22Rv1 (cell line): Measurements from ENCODE around the gene DDTL.
"Not testable (repeated sequence)": the region's sequence is repeated elsewhere in the genome, so short reads cannot be mapped to it uniquely, and the experiment has no call there.

Experiments used
- H3K27ac ChIP-seq: fragments of 450-650 bp; 2 replicates; pipeline ENCODE4 v1.5.1; 2017
- ZFX ChIP-seq: fragments of 450-650 bp; IDR thresholded peaks from 2 replicates; pipeline ENCODE4 v1.6.1; 2017; ENCODE audit warnings: antibody characterized with exemption, borderline replicate concordance
- TF ChIP-seq, protein P1 (sequence below): fragments of 450-650 bp; IDR thresholded peaks from 2 replicates; pipeline ENCODE4 v1.5.1; 2017; ENCODE audit warnings: mild to moderate bottlenecking

The DDTL gene

DNA sequence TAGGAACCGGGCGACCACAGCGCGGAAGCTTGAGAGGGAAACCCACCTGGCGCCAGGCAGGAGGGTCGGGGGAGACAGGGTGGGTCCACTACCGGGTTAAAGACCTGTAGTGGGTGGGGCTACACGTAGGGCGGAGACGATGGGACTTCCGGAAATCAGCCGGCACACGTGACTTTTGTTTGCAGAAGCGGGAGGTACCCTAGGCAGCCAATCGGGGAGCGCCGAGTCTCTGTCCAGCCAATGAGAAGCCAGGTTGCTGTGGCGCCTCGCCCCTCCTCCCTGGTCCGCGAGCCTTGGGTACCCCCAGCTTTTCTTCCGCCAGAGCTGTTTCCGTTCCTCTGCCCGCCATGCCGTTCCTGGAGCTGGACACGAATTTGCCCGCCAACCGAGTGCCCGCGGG is at the start of gene DDTL:
TSS of gene DDTL (plus strand) at position 321 of the 400 bp plus-strand sequence. CDS start at position 348, 27 bp downstream.
- H3K27ac ChIP-seq = not testable (repeated sequence)

DNA sequence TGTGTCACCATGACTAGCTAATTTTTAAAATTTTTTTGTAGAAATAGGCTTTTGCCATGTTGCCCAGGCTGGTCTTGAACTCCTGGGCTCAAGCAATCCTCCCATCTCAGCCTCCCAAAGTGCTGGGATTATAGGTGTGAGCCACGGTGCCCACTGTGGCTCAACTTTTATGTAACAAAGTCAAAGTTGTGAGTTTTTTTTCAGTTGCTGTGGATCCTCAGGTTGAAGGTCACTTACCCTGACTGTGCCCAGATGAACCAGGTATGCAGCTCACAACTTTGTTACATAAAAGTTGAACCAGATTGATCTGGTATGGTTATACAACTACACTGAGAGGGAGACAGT is 46.4 kb upstream of the DDTL start:
- not testable (repeated sequence) for H3K27ac ChIP-seq

DNA sequence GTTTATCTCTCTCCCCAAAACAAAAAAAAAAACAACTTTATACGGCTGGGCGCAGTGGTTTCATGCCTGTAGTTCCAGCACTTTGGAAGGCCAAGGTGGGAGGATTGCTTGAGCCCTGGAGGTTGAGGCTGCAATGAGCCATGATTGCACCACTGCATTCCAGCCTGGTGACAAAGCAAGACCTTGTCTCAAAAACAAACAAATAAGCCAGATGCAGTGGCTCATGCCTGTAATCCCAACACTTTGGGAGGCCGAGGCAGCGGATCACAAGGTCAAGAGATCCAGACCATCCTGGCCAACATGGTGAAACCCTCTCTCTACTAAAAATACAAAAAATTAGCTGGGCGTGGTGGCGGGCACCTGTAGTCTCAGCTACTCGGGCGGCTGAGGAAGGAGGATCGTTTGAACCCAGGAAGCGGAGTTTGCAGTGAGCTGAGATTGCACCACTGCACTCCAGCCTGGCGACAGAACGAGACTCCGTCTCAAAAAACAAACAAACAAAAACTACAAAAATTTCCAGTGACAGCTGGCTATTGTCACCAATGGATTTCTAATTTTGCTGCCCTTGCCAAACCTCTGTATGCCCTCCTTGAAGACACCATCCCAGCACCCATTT is 45.0 kb upstream of the DDTL start:
- H3K27ac ChIP-seq = peak overlapping the region; percentile 13; the same call in 1 of the 2 replicates

DNA sequence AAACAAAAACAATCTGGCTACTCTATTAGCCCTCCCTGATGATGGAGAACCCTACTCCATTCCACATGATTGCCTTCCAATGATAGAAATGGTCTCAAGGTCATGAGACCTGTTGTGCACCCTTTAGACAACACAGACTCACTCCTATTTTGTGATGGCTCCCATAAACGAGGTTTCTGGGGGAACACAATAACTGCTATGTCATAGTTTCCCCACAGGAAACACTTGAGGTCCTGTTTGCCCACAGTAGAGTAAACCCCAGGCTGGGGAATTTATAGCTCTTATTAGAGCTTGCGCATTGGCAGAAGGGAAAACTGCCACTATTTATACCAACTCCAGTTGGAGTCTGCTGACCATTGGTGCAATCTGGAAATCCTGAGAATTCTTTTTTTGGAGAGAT is 43.8 kb upstream of the DDTL start:
- 0 out of 2 replicates have a peak overlapping the region, but pooled peaks have one; percentile 13 for H3K27ac ChIP-seq
- TF ChIP-seq, protein P1, sequence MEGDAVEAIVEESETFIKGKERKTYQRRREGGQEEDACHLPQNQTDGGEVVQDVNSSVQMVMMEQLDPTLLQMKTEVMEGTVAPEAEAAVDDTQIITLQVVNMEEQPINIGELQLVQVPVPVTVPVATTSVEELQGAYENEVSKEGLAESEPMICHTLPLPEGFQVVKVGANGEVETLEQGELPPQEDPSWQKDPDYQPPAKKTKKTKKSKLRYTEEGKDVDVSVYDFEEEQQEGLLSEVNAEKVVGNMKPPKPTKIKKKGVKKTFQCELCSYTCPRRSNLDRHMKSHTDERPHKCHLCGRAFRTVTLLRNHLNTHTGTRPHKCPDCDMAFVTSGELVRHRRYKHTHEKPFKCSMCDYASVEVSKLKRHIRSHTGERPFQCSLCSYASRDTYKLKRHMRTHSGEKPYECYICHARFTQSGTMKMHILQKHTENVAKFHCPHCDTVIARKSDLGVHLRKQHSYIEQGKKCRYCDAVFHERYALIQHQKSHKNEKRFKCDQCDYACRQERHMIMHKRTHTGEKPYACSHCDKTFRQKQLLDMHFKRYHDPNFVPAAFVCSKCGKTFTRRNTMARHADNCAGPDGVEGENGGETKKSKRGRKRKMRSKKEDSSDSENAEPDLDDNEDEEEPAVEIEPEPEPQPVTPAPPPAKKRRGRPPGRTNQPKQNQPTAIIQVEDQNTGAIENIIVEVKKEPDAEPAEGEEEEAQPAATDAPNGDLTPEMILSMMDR = no peak
- no peak for TF ChIP-seq ZFX

DNA sequence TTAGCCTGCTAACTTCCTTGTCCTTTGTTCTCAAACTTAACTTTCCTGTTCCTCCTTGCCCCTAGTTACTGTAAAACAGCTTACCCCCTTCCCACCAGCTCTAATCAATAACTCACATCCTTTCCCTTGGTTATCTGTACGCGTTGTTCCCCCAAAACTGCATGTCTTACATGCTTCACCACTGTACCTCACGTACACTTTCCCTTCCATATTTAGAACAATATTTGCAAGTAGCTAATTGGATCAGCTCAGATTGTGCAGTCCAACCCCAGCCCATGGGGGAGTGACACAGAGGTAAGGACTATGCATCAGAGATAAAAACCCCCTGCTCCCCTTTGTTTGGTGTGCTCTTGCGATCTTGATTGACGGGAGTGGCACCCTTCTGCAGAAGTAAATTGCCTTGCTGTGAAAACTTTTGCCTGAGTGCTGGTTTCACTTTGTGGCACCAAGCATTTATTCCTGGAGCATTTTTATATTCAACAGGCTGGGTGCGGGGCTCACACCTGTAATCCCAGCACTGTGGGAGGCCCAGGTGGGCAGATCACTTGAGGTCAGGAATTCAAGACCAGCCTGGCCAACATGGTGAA is 41.6 kb upstream of the DDTL start:
- TF ChIP-seq ZFX = no peak
- TF ChIP-seq, protein P1 = no peak
- H3K27ac ChIP-seq = no peak overlapping the region

DNA sequence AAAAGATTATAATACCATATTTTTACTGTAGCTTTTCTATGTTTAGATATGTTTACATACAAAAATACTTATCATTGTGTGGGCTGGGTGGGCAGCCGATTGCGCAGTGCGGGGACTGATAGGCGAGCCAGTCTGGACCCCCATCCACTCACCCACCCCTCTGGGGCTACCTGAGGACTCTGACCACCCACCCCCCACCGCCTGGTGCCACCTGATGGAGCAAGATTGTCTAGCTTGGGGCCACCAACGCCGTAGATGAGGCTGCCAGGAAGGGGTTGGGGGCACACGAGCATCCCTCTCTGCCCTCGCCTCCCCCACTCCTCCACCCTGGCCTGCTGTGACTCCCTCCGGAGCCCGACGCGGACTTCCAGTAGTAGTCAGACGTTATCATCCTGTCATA is 40.1 kb upstream of the DDTL start:
- TF ChIP-seq, protein P1 = no peak
- TF ChIP-seq ZFX = no peak
- no peak overlapping the region for H3K27ac ChIP-seq

DNA sequence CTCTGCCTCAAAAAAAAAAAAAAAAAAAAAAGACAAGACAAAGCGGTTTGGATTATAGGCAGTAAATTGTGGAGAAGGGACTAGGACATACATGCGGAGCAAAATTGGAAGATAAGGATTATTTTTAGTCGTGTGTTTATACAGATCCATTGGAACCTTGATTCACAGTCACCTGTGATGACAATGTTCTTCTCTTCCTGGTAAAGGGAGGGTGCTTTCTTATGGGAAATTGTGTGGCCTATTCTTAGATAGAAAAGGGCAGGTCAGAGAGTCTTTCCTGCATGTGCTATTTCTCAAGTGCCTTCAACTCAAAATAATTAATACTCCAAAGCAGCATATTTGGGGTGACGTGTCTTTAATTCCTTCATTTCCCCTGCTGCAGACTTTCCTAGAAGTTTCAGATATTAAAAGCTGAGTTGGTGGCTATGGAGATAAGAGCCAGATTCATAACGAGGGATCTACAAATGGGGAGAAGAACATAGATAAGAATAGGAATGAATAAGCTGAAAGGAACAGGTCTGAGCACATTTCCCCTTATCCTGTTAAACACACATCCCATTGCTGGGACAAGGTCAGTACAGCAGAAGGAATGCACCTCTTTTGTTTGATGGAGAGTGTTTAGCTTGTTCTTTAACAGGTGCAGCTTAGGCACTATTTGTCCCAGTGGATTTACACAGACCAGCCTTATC is 28.2 kb upstream of the DDTL start:
- TF ChIP-seq ZFX = no peak
- TF ChIP-seq, protein P1 = no peak
- H3K27ac ChIP-seq = no peak overlapping the region

DNA sequence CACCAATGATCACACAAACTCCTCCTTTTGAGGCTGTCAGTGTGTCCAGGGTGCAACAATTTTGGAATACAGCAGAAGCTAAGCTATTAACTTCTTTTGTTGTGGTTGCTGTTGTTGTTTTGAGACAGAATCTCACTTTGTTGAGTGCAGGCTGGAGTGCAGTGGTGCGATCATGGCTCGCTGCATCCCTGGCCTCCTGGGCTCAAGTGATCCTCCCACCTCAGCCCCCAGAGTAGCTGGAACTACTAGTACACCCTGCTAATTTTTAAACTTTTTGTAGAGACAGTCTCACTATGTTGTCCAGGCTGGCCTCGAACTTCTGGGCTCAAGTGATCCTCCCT is 27.7 kb upstream of the DDTL start:
- no peak for TF ChIP-seq ZFX
- H3K27ac ChIP-seq = no peak overlapping the region

DNA sequence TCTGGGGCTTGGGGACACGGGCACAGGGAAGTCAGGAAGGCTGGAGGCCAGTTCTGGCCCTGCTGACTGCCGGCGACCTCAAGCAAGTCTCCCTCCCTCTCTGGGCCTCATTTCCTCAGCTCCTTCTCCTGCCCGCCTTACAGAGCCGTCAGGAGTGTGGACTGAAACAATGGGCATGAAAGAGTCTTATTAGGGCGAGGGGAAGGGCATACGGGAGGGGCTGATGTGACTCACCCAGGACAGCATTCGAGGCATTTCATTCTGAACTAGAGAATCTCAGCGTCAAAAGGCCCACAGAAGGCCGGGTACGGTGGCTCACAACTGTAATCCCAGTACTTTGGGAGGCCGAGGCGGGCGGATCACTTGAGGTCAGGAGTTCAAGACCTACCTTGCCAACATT is 26.5 kb upstream of the DDTL start:
- H3K27ac ChIP-seq = not testable (repeated sequence)

DNA sequence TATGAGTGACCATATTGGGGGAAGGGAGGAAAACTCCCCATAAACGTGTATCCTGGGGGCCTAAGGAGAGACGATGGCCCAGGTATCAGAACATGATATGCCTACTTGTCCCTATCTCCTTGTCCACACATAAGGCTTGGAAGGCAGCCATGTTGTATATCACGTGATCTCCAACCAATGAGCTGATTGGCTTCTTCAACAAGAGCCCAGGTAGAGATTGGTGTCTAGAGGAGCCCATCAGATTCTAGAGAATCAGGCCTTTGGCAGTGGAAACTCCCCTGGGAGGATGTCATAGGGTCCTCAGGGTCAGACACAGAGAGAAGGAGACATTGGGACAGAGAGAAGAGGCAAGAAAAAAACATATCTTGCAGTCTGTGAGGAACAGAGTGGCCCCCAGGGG is 19.3 kb upstream of the DDTL start:
- H3K27ac ChIP-seq = not testable (repeated sequence)

DNA sequence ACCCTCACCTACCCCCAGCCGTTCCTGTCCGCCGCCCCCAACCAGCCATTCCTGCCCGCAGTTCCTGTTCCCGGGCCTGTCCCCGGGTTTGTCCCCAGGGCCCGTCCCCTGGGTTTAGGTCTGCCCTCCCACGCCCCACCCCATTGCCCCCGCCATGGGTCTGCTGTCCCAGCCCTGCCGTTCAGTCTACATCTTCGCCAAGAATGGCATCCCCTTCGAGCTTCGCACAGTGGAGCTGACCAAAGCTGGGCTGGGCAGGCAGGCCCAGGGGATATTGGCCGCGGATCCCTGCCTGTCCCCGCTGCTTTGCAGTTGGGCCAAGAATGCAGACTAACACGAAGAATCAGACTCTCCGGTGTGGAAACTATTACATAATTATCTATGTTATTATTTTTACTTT is 16.9 kb upstream of the DDTL start:
- H3K27ac ChIP-seq = not testable (repeated sequence)

DNA sequence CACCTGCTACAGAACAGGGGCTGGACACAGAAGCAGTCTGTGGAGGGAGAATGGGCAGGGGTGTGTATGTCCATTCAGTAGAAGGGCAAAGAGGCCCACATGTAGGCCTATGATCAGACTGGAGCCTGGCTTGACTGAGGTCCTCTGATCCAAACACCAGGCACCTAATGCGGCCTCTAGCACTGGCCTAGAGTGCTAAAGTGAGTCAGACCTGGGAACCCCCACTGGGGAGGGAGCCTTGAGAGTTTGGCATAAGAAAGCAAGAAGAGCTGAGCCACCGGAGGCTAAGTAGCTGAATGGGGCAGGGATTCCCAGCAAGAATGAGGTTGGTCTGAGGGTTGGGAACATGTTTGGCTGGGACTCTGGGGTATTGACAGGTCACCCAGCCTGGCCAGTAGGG is 15.3 kb upstream of the DDTL start:
- H3K27ac ChIP-seq = not testable (repeated sequence)

DNA sequence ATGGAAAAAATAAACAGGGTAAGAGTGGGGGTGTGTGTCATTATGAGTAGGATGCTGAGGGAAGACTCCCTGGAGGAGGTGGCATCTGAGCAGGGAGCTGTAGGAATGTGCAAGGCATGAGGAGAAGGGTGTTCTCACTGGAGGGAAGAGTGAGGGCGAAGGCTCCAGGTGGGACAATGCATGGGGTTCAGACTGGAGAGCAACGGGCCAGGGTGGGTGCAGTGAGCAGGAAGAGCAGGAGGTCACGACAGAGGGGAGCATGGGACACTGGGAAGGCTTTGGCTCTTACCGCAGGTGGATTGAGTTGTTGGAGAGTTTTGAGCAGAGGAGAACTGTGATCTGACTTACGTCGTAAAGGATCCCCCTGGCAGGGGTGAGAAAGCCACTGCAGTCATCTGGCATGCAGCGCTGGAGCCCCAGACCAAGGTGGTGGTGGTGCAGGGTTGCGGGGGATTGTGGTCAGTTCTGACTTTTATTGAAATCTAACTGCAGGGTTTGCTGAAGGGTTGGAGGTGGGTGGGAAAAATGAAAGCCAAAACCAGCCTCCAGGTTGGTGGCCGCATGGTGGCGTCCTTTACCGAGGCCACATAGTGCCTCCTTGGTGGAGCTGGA is 13.8 kb upstream of the DDTL start:
- H3K27ac ChIP-seq = not testable (repeated sequence)

DNA sequence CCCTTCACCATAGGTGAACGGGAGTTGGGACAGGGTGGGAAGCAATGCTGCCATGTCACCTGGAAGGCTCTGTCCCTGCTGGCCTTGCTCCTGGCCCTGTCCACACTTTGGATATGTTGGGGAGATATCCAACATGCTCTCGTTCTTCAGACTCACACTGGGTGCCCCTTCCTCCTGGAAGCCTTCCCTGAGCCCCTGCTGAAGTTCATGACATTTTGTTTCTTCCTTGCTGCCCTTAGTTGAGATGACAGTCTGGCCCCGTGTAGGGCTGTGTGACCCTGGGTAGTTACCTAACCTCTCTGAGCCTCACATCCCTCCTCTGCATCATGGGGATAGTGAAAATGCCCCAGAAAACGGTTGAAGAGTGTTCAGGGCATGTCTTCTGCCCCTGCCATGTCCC is 13.2 kb upstream of the DDTL start:
- not testable (repeated sequence) for H3K27ac ChIP-seq

DNA sequence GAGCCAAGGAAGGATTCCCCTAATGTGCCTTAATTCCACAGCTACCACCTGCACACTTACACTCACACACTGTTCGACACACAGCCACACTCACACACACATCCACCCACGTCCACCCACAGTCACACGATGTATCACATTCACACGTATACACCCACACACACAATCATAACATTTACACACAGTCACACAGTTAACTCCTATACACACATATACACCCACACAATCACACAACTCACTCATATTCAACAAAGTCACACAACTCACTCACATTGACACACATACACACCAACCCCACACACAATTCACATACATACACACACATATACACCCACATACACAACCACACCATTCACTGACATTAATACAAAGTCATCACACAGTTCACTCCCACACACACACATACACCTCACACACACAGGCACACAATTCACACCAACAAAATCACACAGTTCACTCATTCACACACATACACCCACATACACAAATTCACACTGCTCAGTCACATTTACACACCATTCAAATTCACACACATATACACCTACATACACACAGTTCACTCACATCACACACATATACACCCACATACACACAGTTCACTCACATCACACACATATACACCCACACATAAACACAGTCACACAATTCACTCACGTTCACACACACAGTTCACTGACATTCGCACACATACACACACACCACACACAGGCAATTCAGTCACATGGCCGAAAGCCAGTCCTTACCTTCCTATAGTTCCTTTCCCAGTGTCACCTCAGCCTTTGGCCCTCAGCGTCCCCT is 12.3 kb upstream of the DDTL start:
- H3K27ac ChIP-seq = not testable (repeated sequence)

DNA sequence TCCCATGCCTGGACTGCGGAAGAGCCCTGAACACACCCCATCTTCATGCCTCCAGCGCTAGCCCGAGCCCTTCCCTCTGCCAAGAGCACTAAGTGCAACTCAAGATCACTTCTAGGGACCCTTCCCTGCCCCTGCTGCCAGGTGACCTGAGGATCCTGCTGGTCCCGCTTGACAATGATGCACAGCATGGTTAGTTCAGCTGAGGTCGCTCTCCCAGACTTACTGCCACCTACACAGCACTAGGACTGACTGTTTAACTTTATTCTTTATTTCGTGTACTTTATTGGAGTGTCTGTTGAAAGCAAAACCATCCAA is 11.7 kb upstream of the DDTL start:
- H3K27ac ChIP-seq = not testable (repeated sequence)
